ENCODE data around the gene JAKMIP1.
"Not testable (repeated sequence)": the region's sequence is repeated elsewhere in the genome, so short reads cannot be mapped to it uniquely, and the experiment has no call there.

The JAKMIP1 gene

GRCh38 chr4:5999830-6000365 is 200.5 kb downstream of the JAKMIP1 start:
- TF ChIP-seq, protein P1, sequence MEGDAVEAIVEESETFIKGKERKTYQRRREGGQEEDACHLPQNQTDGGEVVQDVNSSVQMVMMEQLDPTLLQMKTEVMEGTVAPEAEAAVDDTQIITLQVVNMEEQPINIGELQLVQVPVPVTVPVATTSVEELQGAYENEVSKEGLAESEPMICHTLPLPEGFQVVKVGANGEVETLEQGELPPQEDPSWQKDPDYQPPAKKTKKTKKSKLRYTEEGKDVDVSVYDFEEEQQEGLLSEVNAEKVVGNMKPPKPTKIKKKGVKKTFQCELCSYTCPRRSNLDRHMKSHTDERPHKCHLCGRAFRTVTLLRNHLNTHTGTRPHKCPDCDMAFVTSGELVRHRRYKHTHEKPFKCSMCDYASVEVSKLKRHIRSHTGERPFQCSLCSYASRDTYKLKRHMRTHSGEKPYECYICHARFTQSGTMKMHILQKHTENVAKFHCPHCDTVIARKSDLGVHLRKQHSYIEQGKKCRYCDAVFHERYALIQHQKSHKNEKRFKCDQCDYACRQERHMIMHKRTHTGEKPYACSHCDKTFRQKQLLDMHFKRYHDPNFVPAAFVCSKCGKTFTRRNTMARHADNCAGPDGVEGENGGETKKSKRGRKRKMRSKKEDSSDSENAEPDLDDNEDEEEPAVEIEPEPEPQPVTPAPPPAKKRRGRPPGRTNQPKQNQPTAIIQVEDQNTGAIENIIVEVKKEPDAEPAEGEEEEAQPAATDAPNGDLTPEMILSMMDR (IDR thresholded peaks at IDR 0.05; ENCODE audit: low read depth, low read length, missing control alignments), result no peak
- no peak overlapping the region for H3K4me3 ChIP-seq (replicated peaks; ENCODE audit: low read depth, low read length)
- DNase-seq (ENCODE audit: extremely low read depth, low read depth), result no peak

- DNase-seq (ENCODE audit: extremely low read depth, low read depth), result no peak
- H3K4me3 ChIP-seq (replicated peaks; ENCODE audit: low read depth, low read length), result no peak overlapping the region
- TF ChIP-seq, protein P1 (IDR thresholded peaks at IDR 0.05; ENCODE audit: low read depth, low read length, missing control alignments), result no peak
Observed at GRCh38 chr4:5999356-5999755, 201.0 kb downstream of the JAKMIP1 start.

DNA sequence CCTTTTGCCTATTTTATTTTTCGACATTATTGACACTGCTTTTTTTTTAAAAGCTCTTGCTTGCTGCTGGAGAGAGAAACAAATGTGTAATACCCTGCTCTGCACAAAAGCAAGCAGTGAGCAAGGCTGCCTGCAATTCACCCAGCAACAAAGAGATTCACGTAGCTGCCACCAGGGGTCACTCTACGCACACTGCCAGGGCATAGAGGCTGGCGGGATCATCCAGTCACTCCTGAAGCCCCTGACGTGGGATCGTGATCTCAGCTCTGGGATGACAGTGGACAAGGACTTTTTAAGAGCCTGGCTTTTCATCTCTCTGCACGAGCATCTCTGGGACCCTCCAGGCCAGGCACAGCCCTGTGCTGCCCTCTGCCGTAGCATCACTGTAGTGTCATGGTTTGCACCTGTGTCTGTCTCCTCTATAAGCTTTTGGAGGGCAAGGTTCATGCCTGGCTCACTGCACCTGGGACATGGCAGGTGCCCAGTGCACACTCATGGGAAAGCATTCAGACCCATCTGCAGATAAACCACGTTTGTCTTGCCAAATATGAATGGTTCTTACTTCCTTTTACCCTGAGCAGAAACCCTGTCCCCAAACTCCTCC is 201.9 kb downstream of the JAKMIP1 start:
- peak; percentile 29 for DNase-seq (ENCODE audit: extremely low read depth, low read depth)
- TF ChIP-seq, protein P1 (IDR thresholded peaks at IDR 0.05; ENCODE audit: low read depth, low read length, missing control alignments), result peak; percentile 97
- H3K4me3 ChIP-seq (replicated peaks; ENCODE audit: low read depth, low read length), result no peak overlapping the region

- TF ChIP-seq, protein P1 (IDR thresholded peaks at IDR 0.05; ENCODE audit: low read depth, low read length, missing control alignments), result no peak
- no peak for DNase-seq (ENCODE audit: extremely low read depth, low read depth)
- H3K4me3 ChIP-seq (replicated peaks; ENCODE audit: low read depth, low read length), result no peak overlapping the region
Observed at GRCh38 chr4:5996641-5997040, 203.7 kb downstream of the JAKMIP1 start.

DNA sequence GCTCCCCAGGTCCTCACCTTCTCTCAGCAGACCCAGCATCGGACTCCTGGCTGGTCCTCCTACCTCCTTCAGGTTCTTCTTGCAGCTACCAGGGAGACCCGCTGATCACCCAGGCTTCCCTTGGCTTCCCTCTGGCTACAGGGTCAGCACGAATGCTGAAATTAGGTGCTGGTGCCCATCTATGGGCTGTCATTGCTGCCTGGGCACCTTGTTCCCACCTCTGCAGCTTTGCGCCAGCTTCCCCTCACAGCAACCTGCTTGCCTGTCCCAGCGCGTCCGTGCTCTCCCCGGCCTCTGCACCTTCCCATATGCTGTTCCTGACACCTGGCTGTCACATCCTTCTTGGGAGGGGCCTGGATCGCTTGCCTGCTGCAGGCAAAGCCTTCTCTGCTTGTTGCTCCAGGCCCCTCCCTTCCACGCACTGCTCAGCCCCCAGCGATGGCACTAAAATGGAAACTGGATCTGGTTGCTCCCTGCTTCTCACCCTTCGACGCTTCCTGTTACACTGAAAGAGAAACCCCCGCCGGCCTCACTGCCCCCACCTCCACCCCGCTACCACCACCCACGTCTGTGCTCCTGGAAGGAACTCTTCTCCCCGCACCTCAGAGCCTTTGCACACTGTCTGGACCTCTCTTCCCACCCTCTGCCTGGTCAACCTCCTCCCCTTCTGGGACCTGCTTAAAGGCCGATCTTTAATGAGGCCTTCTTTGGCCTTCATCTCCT is 204.3 kb downstream of the JAKMIP1 start:
- DNase-seq (ENCODE audit: extremely low read depth, low read depth), result no peak
- TF ChIP-seq, protein P1 (IDR thresholded peaks at IDR 0.05; ENCODE audit: low read depth, low read length, missing control alignments), result no peak

GRCh38 chr4:5993876-5994811 is 206.2 kb downstream of the JAKMIP1 start:
- H3K4me3 ChIP-seq (replicated peaks; ENCODE audit: low read depth, low read length), result no peak overlapping the region
- DNase-seq (ENCODE audit: extremely low read depth, low read depth), result no peak
- TF ChIP-seq, protein P1 (IDR thresholded peaks at IDR 0.05; ENCODE audit: low read depth, low read length, missing control alignments), result no peak

More for the DNA sequence above, 204.3 kb downstream of the JAKMIP1 start:
- no peak overlapping the region for H3K4me3 ChIP-seq (replicated peaks; ENCODE audit: low read depth, low read length)

- not testable (repeated sequence) for DNase-seq (ENCODE audit: extremely low read depth, low read depth); H3K4me3 ChIP-seq (replicated peaks; ENCODE audit: low read depth, low read length)
Observed at GRCh38 chr4:5993346-5993745, 207.0 kb downstream of the JAKMIP1 start.
